K562 (cell line): ENCODE results near the gene CCDC17. TPM values are rescaled to one million over a fixed set of nuclear protein-coding genes. Genes with fewer than 3 reads are reported as not detected.

ENCODE experiments used
- EP300 ChIP-seq: IDR thresholded peaks from 2 replicates; pipeline ENCODE4 v1.6.1; 2012; ENCODE audit warnings: low read length, improper control_type of control experiment
- FOXJ2 ChIP-seq: fragments of 200-800 bp; sonication (Bioruptor generic); IDR thresholded peaks from 2 replicates; pipeline ENCODE4 v1.6.1; 2016; ENCODE audit warnings: missing genetic modification characterization, missing compliant biosample characterization
- FOXK1 ChIP-seq: sonication (generic); formaldehyde crosslinking; IDR thresholded peaks from 2 replicates; pipeline ENCODE4 v1.8.0; 2022; ENCODE audit warnings: missing genetic modification reagents, mild to moderate bottlenecking, borderline replicate concordance
- MIER1 ChIP-seq: fragments of 450-650 bp; IDR thresholded peaks from 2 replicates; pipeline ENCODE4 v1.6.1; 2016; ENCODE audit warnings: antibody characterized with exemption, mild to moderate bottlenecking, low read depth
- NFATC3 ChIP-seq: fragments of 450-650 bp; IDR thresholded peaks from 2 replicates; pipeline ENCODE4 v1.6.1; 2017; ENCODE audit warnings: mild to moderate bottlenecking
- RAD21 ChIP-seq, 2 experiments: fragments of 250-450 bp in 1 of 2; fragments of 450-650 bp in 1 of 2; sonication (Bioruptor Pico) in 1 of 2; formaldehyde crosslinking in 1 of 2; IDR thresholded peaks in 1 of 2; conservative IDR thresholded peaks in 1 of 2; 2 replicates each; pipeline versions ENCODE4 v1.4.0 to v1.8.0; 2020 to 2022; ENCODE audit warnings: mild to moderate bottlenecking in 2 of 2, moderate library complexity in 1 of 2
- STAT6 ChIP-seq: sonication (generic); formaldehyde crosslinking; IDR thresholded peaks from 2 replicates; pipeline ENCODE4 v1.8.1; 2023; ENCODE audit warnings: mild to moderate bottlenecking, missing genetic modification reagents
- ZNF586 ChIP-seq: fragments of 450-650 bp; formaldehyde crosslinking; conservative IDR thresholded peaks from 2 replicates; pipeline ENCODE4 v1.4.0; 2020; ENCODE audit warnings: mild to moderate bottlenecking, moderate library complexity
- polyA plus RNA-seq, 8 experiments: library from polyadenylated mRNA; depleted of rRNA in 4 of 8; stranded (reverse) in 5 of 8; unstranded in 3 of 8; fragments of >200 nt; fragmentation: Nextera tagmentation in 2 of 8; fragmentation: Illumina TruSeq in 1 of 8; extraction: Ambion mirVana in 2 of 8; extraction: Trizol in 1 of 8; gene quantifications; 2 replicates each; pipeline versions ENCODE4 v1.2.1 to v1.2.3, GENCODE V29; 2011 to 2014; ENCODE audit warnings: inconsistent platforms in 1 of 8, missing spikeins in 1 of 8
- total RNA-seq, 7 experiments: library from RNA; depleted of rRNA in 6 of 7; stranded (reverse); fragments of >200 nt in 6 of 7; fragmentation: Illumina TruSeq in 2 of 7; extraction: Trizol in 2 of 7; gene quantifications; 2 replicates each; pipeline versions ENCODE4 v1.2.1 to v1.2.3, GENCODE V29; 2011 to 2021; ENCODE audit warnings: low replicate concordance in 1 of 7
- TF ChIP-seq, protein P1 (sequence below): fragments of 450-650 bp; IDR thresholded peaks from 2 replicates; pipeline ENCODE4 v1.6.1; 2016

The CCDC17 gene
- total and polyA plus RNA-seq, 9 of the 15 experiments (the other 6 are each of a cell fraction or from before 2014, with no cell fraction given), result 0.20 to 2.4 (median 0.85) TPM

DNA sequence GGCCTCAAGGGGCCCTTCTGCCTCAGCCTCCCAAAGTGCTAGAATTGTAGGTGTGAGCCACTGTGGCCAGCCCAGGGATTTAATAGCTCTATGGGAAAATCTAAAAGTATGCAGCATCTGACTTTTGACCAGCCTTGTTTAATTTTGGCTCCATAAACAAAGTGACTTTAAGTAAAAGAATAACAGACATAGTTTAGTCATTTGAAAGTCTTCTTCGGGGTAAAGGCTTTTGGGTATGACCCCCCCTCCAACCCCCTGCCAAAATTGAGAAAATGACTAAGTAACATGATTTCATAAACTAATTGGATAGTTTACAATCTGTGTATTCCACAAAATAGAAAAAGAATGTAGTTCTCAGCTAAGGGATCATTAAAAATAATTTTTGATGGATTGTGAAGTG is 45.5 kb upstream of the CCDC17 start (continued):
- TF ChIP-seq ZNF586 (CRISPR knock-in tag) (no peak), FOXJ2 (tag) (no peak), FOXK1 (CRISPR knock-in tag) (no peak), RAD21 (CRISPR knock-in tag; conservative IDR thresholded peaks at IDR 0.05 in 1 of 2, IDR thresholded peaks at IDR 0.05 in 1 of 2) (no peak), NFATC3 (no peak), MIER1 (no peak), STAT6 (CRISPR knock-in tag) (no peak), EP300 (no peak)
- TF ChIP-seq, protein P1, sequence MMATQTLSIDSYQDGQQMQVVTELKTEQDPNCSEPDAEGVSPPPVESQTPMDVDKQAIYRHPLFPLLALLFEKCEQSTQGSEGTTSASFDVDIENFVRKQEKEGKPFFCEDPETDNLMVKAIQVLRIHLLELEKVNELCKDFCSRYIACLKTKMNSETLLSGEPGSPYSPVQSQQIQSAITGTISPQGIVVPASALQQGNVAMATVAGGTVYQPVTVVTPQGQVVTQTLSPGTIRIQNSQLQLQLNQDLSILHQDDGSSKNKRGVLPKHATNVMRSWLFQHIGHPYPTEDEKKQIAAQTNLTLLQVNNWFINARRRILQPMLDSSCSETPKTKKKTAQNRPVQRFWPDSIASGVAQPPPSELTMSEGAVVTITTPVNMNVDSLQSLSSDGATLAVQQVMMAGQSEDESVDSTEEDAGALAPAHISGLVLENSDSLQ, result no peak
